Fibroblast of peridontal ligament (primary cell): ENCODE results near the gene CYYR1.

Source experiments
- DNase-seq: peaks from one replicate; pipeline ENCODE4 v3.0.0-alpha.2; 2010; ENCODE audit errors: extremely low read depth

Gene CYYR1

GRCh38 chr21:26553898-26554297, 19.2 kb downstream of the CYYR1 start:
- DNase-seq: no peak

GRCh38 chr21:26550326-26550725, 22.8 kb downstream of the CYYR1 start:
- DNase-seq: no peak

- DNase-seq: no peak
Measured at GRCh38 chr21:26546446-26547097, 26.5 kb downstream of the CYYR1 start.

- no peak for DNase-seq
Measured at GRCh38 chr21:26544201-26544775, 28.8 kb downstream of the CYYR1 start.

GRCh38 chr21:26540651-26541050, 32.4 kb downstream of the CYYR1 start:
- no peak for DNase-seq

- DNase-seq: no peak
Measured at GRCh38 chr21:26539566-26539965, 33.5 kb downstream of the CYYR1 start.

GRCh38 chr21:26534517-26534916, 38.6 kb downstream of the CYYR1 start:
- no peak for DNase-seq

- no peak for DNase-seq
Measured at GRCh38 chr21:26532208-26532607, 40.9 kb downstream of the CYYR1 start.

GRCh38 chr21:26529526-26529925, 43.6 kb downstream of the CYYR1 start:
- no peak for DNase-seq

- no peak for DNase-seq
Measured at GRCh38 chr21:26528882-26529281, 44.2 kb downstream of the CYYR1 start.

GRCh38 chr21:26522704-26523103, 50.4 kb downstream of the CYYR1 start:
- no peak for DNase-seq

GRCh38 chr21:26519142-26519541, 53.9 kb downstream of the CYYR1 start:
- DNase-seq: no peak

GRCh38 chr21:26515257-26515656, 57.8 kb downstream of the CYYR1 start:
- no peak for DNase-seq

GRCh38 chr21:26513212-26513611, 59.9 kb downstream of the CYYR1 start:
- peak; percentile 46 for DNase-seq

GRCh38 chr21:26512664-26513063, 60.4 kb downstream of the CYYR1 start:
- DNase-seq: no peak

- no peak for DNase-seq
Measured at GRCh38 chr21:26508903-26509302, 64.2 kb downstream of the CYYR1 start.

GRCh38 chr21:26506956-26507355, 66.1 kb downstream of the CYYR1 start:
- DNase-seq: peak; percentile 51

GRCh38 chr21:26505211-26505610, 67.9 kb downstream of the CYYR1 start:
- DNase-seq: no peak

- no peak for DNase-seq
Measured at GRCh38 chr21:26503414-26503813, 69.7 kb downstream of the CYYR1 start.

GRCh38 chr21:26501495-26502021, 71.5 kb downstream of the CYYR1 start:
- DNase-seq: no peak

GRCh38 chr21:26499495-26499894, 73.6 kb downstream of the CYYR1 start:
- no peak for DNase-seq

- no peak for DNase-seq
Measured at GRCh38 chr21:26495283-26495849, 77.7 kb downstream of the CYYR1 start.

- no peak for DNase-seq
Measured at GRCh38 chr21:26491663-26492062, 81.4 kb downstream of the CYYR1 start.
